NT2/D1 (cell line): Measurements from ENCODE around the gene RBFOX2.

Source experiments
- SUZ12 ChIP-seq: IDR thresholded peaks from 2 replicates; pipeline ENCODE4 v1.6.1; 2011; ENCODE audit not compliant: insufficient read length, insufficient read depth; ENCODE audit errors: extremely low read depth
- YY1 ChIP-seq: IDR thresholded peaks from 2 replicates; pipeline ENCODE4 v1.6.1; 2011; ENCODE audit not compliant: insufficient read length, insufficient read depth

DNA sequence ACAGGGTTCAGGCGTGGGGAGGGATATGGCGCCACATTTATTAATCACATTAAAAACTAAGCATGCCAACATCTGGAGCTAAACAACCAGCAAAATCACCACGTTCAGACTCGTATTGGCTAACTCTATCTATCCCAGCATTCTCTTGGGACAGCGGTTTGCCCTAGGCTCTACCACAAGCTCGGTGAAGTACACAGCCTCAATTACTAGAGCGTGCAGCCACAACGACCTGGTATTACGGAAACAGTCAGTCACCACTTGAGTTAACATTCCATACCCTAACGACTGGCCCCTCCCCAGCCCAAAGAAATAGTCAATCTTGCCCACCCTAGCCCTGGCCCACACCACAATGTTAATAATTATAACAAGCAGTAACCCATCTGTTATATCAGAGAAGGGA, 278.8 kb downstream of the RBFOX2 start:
- TF ChIP-seq SUZ12, result no peak
- no peak for TF ChIP-seq YY1
